Measurements from ENCODE around the gene NUP107. TPM values are rescaled to one million over a fixed set of nuclear protein-coding genes. Genes with fewer than 3 reads are reported as not detected.

NUP107 gene
- total RNA-seq, 1 donor from 2014 or later, result 136 TPM

DNA sequence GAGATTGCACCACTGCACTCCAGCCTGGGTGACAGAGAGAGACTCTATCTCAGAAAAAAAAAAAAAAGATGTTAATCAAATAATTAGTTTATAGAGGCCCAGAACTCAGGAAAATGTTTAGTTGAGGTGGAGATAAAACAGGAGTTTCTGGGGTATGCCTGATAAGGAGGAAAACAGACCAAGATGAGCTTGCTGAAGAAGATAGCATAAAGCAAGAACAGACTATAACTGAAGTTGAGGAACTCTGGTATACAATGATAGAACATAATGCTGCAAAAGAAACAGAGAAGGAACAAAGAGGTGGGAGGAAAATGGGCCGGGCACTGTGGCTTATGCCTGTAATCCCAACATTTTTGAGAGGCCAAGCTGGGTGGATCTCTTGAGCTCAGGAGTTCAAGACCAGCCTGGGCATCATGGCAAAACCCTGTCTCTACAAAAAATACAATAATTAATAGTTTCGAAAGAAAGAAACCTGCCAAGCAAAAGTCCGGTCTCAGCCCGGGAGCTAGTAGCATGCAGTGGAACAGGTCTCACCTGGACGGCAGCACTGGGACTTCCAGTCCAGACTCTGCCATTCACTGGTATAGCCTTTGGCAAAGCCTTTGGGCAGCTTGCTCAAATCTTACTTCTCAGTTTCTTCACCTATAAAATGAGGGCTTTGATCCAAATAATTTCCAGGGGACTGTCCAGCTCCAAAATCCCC, 84.6 kb downstream of the NUP107 start:
- Mint-ChIP-seq H3K4me3 (no peak overlapping the region), H3K36me3 (ENCODE audit: low read depth) (no peaks in the 10 kb centered on the region), H3K27me3 (ENCODE audit: low read depth) (no peaks in the 10 kb centered on the region), H3K27ac (ENCODE audit: unreplicated experiment) (no peak overlapping the region), H3K4me1 (no peaks in the 10 kb centered on the region), H3K9me3 (no peaks in the 10 kb centered on the region)
- DNase-seq (ENCODE audit: low read depth, low spot score), result no peak
- TF ChIP-seq, protein P1, sequence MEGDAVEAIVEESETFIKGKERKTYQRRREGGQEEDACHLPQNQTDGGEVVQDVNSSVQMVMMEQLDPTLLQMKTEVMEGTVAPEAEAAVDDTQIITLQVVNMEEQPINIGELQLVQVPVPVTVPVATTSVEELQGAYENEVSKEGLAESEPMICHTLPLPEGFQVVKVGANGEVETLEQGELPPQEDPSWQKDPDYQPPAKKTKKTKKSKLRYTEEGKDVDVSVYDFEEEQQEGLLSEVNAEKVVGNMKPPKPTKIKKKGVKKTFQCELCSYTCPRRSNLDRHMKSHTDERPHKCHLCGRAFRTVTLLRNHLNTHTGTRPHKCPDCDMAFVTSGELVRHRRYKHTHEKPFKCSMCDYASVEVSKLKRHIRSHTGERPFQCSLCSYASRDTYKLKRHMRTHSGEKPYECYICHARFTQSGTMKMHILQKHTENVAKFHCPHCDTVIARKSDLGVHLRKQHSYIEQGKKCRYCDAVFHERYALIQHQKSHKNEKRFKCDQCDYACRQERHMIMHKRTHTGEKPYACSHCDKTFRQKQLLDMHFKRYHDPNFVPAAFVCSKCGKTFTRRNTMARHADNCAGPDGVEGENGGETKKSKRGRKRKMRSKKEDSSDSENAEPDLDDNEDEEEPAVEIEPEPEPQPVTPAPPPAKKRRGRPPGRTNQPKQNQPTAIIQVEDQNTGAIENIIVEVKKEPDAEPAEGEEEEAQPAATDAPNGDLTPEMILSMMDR (conservative IDR thresholded peaks at IDR 0.05), result no peak

DNA sequence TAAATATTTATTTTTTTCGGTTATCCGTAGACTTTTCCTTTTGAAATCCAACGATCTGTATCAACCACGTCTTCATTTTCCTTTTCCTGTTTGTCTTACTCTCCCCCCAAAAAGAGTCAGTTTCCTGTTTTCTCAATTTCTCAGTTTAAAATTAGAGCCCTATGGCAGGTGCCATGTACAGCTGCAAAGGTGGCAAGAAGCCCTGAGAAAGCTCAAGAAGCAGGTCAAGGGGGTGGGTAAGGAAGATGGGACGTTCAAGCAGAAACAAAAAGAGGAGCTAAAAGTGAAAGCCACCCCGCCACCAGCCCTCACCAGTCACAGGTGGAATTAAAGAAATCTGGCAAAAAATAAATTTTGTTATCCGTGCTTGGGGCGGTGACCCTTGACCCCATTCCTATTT, 85.9 kb downstream of the NUP107 start:
- Mint-ChIP-seq H3K27me3 (ENCODE audit: low read depth) (no peaks in the 10 kb centered on the region), H3K9me3 (no peaks in the 10 kb centered on the region), H3K27ac (ENCODE audit: unreplicated experiment) (no peak overlapping the region), H3K36me3 (ENCODE audit: low read depth) (no peaks in the 10 kb centered on the region), H3K4me3 (no peak overlapping the region), H3K4me1 (no peaks in the 10 kb centered on the region)
- TF ChIP-seq, protein P1 (conservative IDR thresholded peaks at IDR 0.05), result no peak
- DNase-seq (ENCODE audit: low read depth, low spot score), result no peak

DNA sequence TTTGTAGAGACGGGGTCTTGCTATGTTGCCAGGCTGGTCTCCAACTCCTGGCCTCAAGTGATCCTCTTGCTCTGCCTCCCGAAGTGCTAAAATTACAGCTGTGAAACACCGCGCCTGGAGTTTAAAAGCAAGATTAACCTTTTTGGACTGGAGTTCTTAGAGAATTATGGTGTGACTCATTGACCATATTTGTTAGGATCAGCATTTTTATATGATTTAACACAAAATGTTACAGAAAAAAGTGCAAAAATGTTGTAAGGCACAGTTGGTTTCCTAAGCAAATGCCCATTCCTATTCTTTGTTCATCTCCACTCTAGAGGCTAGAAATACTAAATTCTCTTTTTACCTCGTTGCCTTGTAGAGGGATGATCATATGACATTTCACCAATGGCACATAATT, 86.8 kb downstream of the NUP107 start:
- no peaks in the 10 kb centered on the region for H3K36me3 Mint-ChIP-seq (ENCODE audit: low read depth)
- no peak for DNase-seq (ENCODE audit: low read depth, low spot score)
- no peaks in the 10 kb centered on the region for H3K4me1 Mint-ChIP-seq
- no peak overlapping the region for H3K27ac Mint-ChIP-seq (ENCODE audit: unreplicated experiment)
- H3K27me3 Mint-ChIP-seq (ENCODE audit: low read depth), result no peaks in the 10 kb centered on the region
- no peaks in the 10 kb centered on the region for H3K9me3 Mint-ChIP-seq
- H3K4me3 Mint-ChIP-seq, result no peak overlapping the region
- TF ChIP-seq, protein P1 (conservative IDR thresholded peaks at IDR 0.05), result no peak

GRCh38 chr12:68775121-68775630, 88.4 kb downstream of the NUP107 start:
- Mint-ChIP-seq H3K36me3 (ENCODE audit: low read depth) (no peaks in the 10 kb centered on the region), H3K9me3 (no peaks in the 10 kb centered on the region), H3K27ac (ENCODE audit: unreplicated experiment) (no peak overlapping the region), H3K4me1 (no peaks in the 10 kb centered on the region), H3K4me3 (no peak overlapping the region), H3K27me3 (ENCODE audit: low read depth) (no peaks in the 10 kb centered on the region)
- no peak for DNase-seq (ENCODE audit: low read depth, low spot score)
- TF ChIP-seq, protein P1 (conservative IDR thresholded peaks at IDR 0.05), result no peak

DNA sequence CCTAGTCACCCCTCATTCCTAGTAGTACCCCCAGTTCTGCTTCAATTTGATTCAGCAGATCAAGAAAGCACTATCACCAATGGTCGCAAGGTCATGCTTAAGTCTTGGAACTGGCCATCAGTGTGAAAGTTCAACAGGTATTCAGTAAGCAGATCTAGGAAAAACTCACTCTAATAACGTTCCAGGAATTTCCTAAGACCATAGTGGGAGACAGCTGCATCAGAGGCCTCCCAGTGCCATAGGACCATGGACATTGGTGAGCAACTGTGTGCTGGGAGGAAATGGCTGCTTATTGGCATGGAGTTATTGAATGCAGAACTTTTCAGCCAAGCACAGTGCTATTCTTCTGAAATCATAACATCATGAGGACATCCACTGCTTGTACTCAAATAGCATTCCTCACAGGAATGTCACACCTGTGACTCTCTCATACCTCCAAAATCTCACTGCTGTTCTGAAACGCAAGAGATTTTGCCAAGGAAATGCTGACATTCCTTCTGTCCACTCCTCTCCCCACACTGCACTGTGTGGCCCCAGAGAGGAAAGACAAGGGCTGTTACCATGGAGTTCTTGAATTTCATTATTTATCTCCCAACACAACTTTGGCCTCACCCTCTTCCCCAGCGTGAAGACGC, 90.3 kb downstream of the NUP107 start:
- no peak for DNase-seq (ENCODE audit: low read depth, low spot score)

More for the DNA sequence above, 90.3 kb downstream of the NUP107 start:
- H3K9me3 Mint-ChIP-seq, result no peaks in the 10 kb centered on the region
- H3K27ac Mint-ChIP-seq (ENCODE audit: unreplicated experiment), result no peak overlapping the region
- no peaks in the 10 kb centered on the region for H3K36me3 Mint-ChIP-seq (ENCODE audit: low read depth)
- H3K4me1 Mint-ChIP-seq, result peaks cover 6% of the 10 kb centered on the region
- TF ChIP-seq, protein P1 (conservative IDR thresholded peaks at IDR 0.05), result no peak
- no peak overlapping the region for H3K4me3 Mint-ChIP-seq
- no peaks in the 10 kb centered on the region for H3K27me3 Mint-ChIP-seq (ENCODE audit: low read depth)

All from neural crest cell (in vitro differentiated cells).